WTC11 (cell line): Measurements from ENCODE around the gene RAB40B. TPM values are rescaled to one million over a fixed set of nuclear protein-coding genes. Genes with fewer than 3 reads are reported as not detected.

ENCODE experiments used
- ATAC-seq: fragments of 200-7000 bp; cut with Tn5 transposase; 2 replicates; pipeline ENCODE4 v1.10.0; 2021; ENCODE audit warnings: mild to moderate bottlenecking, moderate library complexity
- CTCF ChIA-PET: fragments of 300-600 bp; sonication (Branson Sonifier 250); formaldehyde crosslinking; loops from one replicate; lab custom pipeline; 2021; ENCODE audit warnings: antibody characterized with exemption; lab: Charles Lee
- POLR2A ChIA-PET: fragments of 350-600 bp; sonication (Branson Sonifier 250); formaldehyde crosslinking; loops from one replicate; lab custom pipeline; 2021; ENCODE audit warnings: antibody characterized with exemption; lab: Charles Lee
- DNase-seq: peaks from one replicate; pipeline ENCODE4 v3.0.0; 2021; ENCODE audit warnings: low spot score
- H3K27ac Mint-ChIP-seq: 2 replicates; pipeline ENCODE4 v1.8.0; 2021; ENCODE audit warnings: mixed read lengths
- H3K27me3 Mint-ChIP-seq: 2 replicates; pipeline ENCODE4 v1.8.0; 2021; ENCODE audit warnings: low read depth, mild to moderate bottlenecking, moderate library complexity, mixed read lengths
- H3K36me3 Mint-ChIP-seq: 2 replicates; pipeline ENCODE4 v1.8.0; 2021; ENCODE audit warnings: mixed read lengths
- H3K4me1 Mint-ChIP-seq: 2 replicates; pipeline ENCODE4 v1.8.0; 2022; ENCODE audit warnings: mixed read lengths
- H3K4me3 Mint-ChIP-seq: 2 replicates; pipeline ENCODE4 v1.8.0; 2021; ENCODE audit warnings: mild to moderate bottlenecking, moderate library complexity, mixed read lengths
- H3K9me3 Mint-ChIP-seq: 2 replicates; pipeline ENCODE4 v1.8.0; 2021; ENCODE audit warnings: mixed read lengths
- ATF1 ChIP-seq: sonication (generic); formaldehyde crosslinking; IDR thresholded peaks from 2 replicates; pipeline ENCODE4 v1.8.1; 2023; ENCODE audit warnings: mild to moderate bottlenecking, moderate library complexity, missing genetic modification reagents
- FOXJ3 ChIP-seq: sonication (generic); formaldehyde crosslinking; IDR thresholded peaks from 2 replicates; pipeline ENCODE4 v1.9.0; 2021; ENCODE audit warnings: missing genetic modification reagents, mild to moderate bottlenecking, borderline replicate concordance
- FOXK1 ChIP-seq: sonication (generic); formaldehyde crosslinking; IDR thresholded peaks from 2 replicates; pipeline ENCODE4 v1.8.0; 2022; ENCODE audit warnings: mild to moderate bottlenecking, moderate library complexity, missing genetic modification reagents
- FOXP1 ChIP-seq: sonication (generic); formaldehyde crosslinking; IDR thresholded peaks from 2 replicates; pipeline ENCODE4 v1.8.0; 2022; ENCODE audit warnings: missing genetic modification reagents, mild to moderate bottlenecking, moderate library complexity, borderline replicate concordance
- GTF2I ChIP-seq: fragments of 250-450 bp; sonication (Bioruptor Pico); conservative IDR thresholded peaks from 2 replicates; pipeline ENCODE4 v1.4.0; 2021; ENCODE audit warnings: mild to moderate bottlenecking
- IRF2 ChIP-seq: sonication (generic); formaldehyde crosslinking; IDR thresholded peaks from 2 replicates; pipeline ENCODE4 v1.8.0; 2022; ENCODE audit warnings: low read depth, missing genetic modification reagents, borderline replicate concordance
- KAT7 ChIP-seq: sonication (generic); formaldehyde crosslinking; IDR thresholded peaks from 2 replicates; pipeline ENCODE4 v1.8.1; 2023; ENCODE audit warnings: missing genetic modification reagents, mild to moderate bottlenecking, borderline replicate concordance
- NFYB ChIP-seq: sonication (generic); formaldehyde crosslinking; conservative IDR thresholded peaks from 2 replicates; pipeline ENCODE4 v1.8.0; 2022; ENCODE audit warnings: low read depth, missing genetic modification reagents
- NR2C2 ChIP-seq: sonication (generic); formaldehyde crosslinking; IDR thresholded peaks from 2 replicates; pipeline ENCODE4 v1.8.0; 2022; ENCODE audit warnings: mild to moderate bottlenecking, missing genetic modification reagents
- SMAD4 ChIP-seq: sonication (generic); formaldehyde crosslinking; IDR thresholded peaks from 2 replicates; pipeline ENCODE4 v1.8.0; 2022; ENCODE audit warnings: mild to moderate bottlenecking, missing genetic modification reagents
- SOX15 ChIP-seq: fragments of 250-450 bp; sonication (Bioruptor Pico); IDR thresholded peaks from 2 replicates; pipeline ENCODE4 v1.9.0; 2021; ENCODE audit warnings: mild to moderate bottlenecking
- TCF7 ChIP-seq: sonication (generic); formaldehyde crosslinking; IDR thresholded peaks from 2 replicates; pipeline ENCODE4 v1.8.0; 2022; ENCODE audit warnings: mild to moderate bottlenecking, low read depth, missing genetic modification reagents, moderate library complexity
- ZNF138 ChIP-seq: sonication (generic); formaldehyde crosslinking; conservative IDR thresholded peaks from 2 replicates; pipeline ENCODE4 v1.8.1; 2022; ENCODE audit warnings: mild to moderate bottlenecking, moderate library complexity, missing genetic modification reagents
- ZNF219 ChIP-seq: sonication (generic); formaldehyde crosslinking; IDR thresholded peaks from 2 replicates; pipeline ENCODE4 v1.8.0; 2023; ENCODE audit warnings: missing genetic modification reagents, mild to moderate bottlenecking, borderline replicate concordance
- ZNF232 ChIP-seq: sonication (generic); formaldehyde crosslinking; IDR thresholded peaks from 2 replicates; pipeline ENCODE4 v1.8.0; 2022; ENCODE audit warnings: mild to moderate bottlenecking, missing genetic modification reagents
- ZNF317 ChIP-seq: sonication (generic); formaldehyde crosslinking; IDR thresholded peaks from 2 replicates; pipeline ENCODE4 v1.8.1; 2023; ENCODE audit warnings: low read depth, mild to moderate bottlenecking, moderate library complexity, missing genetic modification reagents, borderline replicate concordance
- ZNF396 ChIP-seq: fragments of 250-450 bp; sonication (Bioruptor Pico); IDR thresholded peaks from 2 replicates; pipeline ENCODE4 v1.8.0; 2021; ENCODE audit warnings: mild to moderate bottlenecking, moderate library complexity, borderline replicate concordance
- total RNA-seq: library from RNA; stranded (reverse); gene quantifications from 3 replicates; pipeline ENCODE4 v1.2.3, GENCODE V29; 2021
- TF ChIP-seq, protein P1 (sequence below): sonication (generic); formaldehyde crosslinking; IDR thresholded peaks from 2 replicates; pipeline ENCODE4 v1.8.1; 2022; ENCODE audit warnings: low read depth, mild to moderate bottlenecking, moderate library complexity, missing genetic modification reagents, borderline replicate concordance
- TF ChIP-seq, protein P2 (sequence below): fragments of 200-600 bp; IDR thresholded peaks from 2 replicates; pipeline ENCODE4 v1.8.0; 2022; ENCODE audit warnings: antibody characterized with exemption
- TF ChIP-seq, protein P3 (sequence below): sonication (generic); formaldehyde crosslinking; IDR thresholded peaks from 2 replicates; pipeline ENCODE4 v1.8.0; 2023; ENCODE audit warnings: mild to moderate bottlenecking, missing genetic modification reagents
- TF ChIP-seq, protein P4 (sequence below): sonication (generic); formaldehyde crosslinking; IDR thresholded peaks from 2 replicates; pipeline ENCODE4 v1.8.1; 2023; ENCODE audit warnings: mild to moderate bottlenecking, moderate library complexity, missing genetic modification reagents
- TF ChIP-seq, protein P5 (sequence below): fragments of 250-450 bp; sonication (Bioruptor Pico); IDR thresholded peaks from 2 replicates; pipeline ENCODE4 v1.9.0; 2021; ENCODE audit warnings: mild to moderate bottlenecking
- TF ChIP-seq, protein P6 (sequence below): sonication (generic); formaldehyde crosslinking; IDR thresholded peaks from 2 replicates; pipeline ENCODE4 v1.8.1; 2022; ENCODE audit warnings: mild to moderate bottlenecking, missing genetic modification reagents, moderate library complexity, borderline replicate concordance

The RAB40B gene
- total RNA-seq, 1 experiment from 2014 or later: 3.1 TPM

DNA sequence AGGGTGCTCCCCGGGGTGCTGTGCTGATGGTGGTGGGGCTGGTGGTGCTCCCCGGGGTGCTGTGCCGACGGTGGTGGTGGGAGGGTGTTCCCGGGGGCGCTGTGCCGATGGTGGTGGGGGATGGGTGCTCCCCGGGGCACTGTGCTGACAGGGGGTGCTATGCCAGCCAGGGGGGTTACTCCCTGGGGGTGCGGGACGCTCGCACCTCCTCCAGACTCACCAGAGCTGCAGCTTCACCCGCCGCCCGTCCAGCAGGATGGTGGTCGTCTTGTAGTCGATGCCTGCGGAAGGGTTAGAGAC, 34.3 kb downstream of the RAB40B start:
- H3K27me3 Mint-ChIP-seq: no peaks in the 10 kb centered on the region
- H3K9me3 Mint-ChIP-seq: peaks cover 10% of the 10 kb centered on the region
- ATAC-seq (no peak), DNase-seq (no peak)
- TF ChIP-seq, protein P1, sequence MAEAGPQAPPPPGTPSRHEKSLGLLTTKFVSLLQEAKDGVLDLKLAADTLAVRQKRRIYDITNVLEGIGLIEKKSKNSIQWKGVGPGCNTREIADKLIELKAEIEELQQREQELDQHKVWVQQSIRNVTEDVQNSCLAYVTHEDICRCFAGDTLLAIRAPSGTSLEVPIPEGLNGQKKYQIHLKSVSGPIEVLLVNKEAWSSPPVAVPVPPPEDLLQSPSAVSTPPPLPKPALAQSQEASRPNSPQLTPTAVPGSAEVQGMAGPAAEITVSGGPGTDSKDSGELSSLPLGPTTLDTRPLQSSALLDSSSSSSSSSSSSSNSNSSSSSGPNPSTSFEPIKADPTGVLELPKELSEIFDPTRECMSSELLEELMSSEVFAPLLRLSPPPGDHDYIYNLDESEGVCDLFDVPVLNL (CRISPR knock-in tag): no peak
- TF ChIP-seq IRF2 (CRISPR knock-in tag): no peak
- no peak for TF ChIP-seq ZNF138 (CRISPR knock-in tag)
- no peak for TF ChIP-seq FOXJ3 (CRISPR knock-in tag)
- TF ChIP-seq SMAD4 (CRISPR knock-in tag): no peak
- TF ChIP-seq, protein P2, sequence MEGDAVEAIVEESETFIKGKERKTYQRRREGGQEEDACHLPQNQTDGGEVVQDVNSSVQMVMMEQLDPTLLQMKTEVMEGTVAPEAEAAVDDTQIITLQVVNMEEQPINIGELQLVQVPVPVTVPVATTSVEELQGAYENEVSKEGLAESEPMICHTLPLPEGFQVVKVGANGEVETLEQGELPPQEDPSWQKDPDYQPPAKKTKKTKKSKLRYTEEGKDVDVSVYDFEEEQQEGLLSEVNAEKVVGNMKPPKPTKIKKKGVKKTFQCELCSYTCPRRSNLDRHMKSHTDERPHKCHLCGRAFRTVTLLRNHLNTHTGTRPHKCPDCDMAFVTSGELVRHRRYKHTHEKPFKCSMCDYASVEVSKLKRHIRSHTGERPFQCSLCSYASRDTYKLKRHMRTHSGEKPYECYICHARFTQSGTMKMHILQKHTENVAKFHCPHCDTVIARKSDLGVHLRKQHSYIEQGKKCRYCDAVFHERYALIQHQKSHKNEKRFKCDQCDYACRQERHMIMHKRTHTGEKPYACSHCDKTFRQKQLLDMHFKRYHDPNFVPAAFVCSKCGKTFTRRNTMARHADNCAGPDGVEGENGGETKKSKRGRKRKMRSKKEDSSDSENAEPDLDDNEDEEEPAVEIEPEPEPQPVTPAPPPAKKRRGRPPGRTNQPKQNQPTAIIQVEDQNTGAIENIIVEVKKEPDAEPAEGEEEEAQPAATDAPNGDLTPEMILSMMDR: no peak
- no peak for TF ChIP-seq ZNF232
- TF ChIP-seq ATF1: no peak
- TF ChIP-seq, protein P3, sequence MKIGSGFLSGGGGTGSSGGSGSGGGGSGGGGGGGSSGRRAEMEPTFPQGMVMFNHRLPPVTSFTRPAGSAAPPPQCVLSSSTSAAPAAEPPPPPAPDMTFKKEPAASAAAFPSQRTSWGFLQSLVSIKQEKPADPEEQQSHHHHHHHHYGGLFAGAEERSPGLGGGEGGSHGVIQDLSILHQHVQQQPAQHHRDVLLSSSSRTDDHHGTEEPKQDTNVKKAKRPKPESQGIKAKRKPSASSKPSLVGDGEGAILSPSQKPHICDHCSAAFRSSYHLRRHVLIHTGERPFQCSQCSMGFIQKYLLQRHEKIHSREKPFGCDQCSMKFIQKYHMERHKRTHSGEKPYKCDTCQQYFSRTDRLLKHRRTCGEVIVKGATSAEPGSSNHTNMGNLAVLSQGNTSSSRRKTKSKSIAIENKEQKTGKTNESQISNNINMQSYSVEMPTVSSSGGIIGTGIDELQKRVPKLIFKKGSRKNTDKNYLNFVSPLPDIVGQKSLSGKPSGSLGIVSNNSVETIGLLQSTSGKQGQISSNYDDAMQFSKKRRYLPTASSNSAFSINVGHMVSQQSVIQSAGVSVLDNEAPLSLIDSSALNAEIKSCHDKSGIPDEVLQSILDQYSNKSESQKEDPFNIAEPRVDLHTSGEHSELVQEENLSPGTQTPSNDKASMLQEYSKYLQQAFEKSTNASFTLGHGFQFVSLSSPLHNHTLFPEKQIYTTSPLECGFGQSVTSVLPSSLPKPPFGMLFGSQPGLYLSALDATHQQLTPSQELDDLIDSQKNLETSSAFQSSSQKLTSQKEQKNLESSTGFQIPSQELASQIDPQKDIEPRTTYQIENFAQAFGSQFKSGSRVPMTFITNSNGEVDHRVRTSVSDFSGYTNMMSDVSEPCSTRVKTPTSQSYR (CRISPR knock-in tag): no peak
- TF ChIP-seq FOXP1 (CRISPR knock-in tag): no peak
- TF ChIP-seq KAT7 (CRISPR knock-in tag): no peak
- TF ChIP-seq NFYB (CRISPR knock-in tag): no peak
- no peak for TF ChIP-seq ZNF219 (CRISPR knock-in tag)
- TF ChIP-seq, protein P4, sequence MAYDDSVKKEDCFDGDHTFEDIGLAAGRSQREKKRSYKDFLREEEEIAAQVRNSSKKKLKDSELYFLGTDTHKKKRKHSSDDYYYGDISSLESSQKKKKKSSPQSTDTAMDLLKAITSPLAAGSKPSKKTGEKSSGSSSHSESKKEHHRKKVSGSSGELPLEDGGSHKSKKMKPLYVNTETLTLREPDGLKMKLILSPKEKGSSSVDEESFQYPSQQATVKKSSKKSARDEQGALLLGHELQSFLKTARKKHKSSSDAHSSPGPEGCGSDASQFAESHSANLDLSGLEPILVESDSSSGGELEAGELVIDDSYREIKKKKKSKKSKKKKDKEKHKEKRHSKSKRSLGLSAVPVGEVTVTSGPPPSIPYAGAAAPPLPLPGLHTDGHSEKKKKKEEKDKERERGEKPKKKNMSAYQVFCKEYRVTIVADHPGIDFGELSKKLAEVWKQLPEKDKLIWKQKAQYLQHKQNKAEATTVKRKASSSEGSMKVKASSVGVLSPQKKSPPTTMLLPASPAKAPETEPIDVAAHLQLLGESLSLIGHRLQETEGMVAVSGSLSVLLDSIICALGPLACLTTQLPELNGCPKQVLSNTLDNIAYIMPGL: no peak
- no peak for TF ChIP-seq ZNF396
- CTCF ChIA-PET: interaction anchor here (1.0 to 1.4 kb wide), 3 partner anchors 50 to 103 kb away, joined by 3 to 4 read pairs (median 4); no protein-coding TSS in a partner anchor
- POLR2A ChIA-PET: no interaction called here
- H3K4me1 Mint-ChIP-seq: peaks cover 4% of the 10 kb centered on the region
- H3K4me3 Mint-ChIP-seq: no peak overlapping the region
- no peaks in the 10 kb centered on the region; the same call in 1 of the 2 replicates for H3K36me3 Mint-ChIP-seq
- H3K27ac Mint-ChIP-seq: no peak overlapping the region

DNA sequence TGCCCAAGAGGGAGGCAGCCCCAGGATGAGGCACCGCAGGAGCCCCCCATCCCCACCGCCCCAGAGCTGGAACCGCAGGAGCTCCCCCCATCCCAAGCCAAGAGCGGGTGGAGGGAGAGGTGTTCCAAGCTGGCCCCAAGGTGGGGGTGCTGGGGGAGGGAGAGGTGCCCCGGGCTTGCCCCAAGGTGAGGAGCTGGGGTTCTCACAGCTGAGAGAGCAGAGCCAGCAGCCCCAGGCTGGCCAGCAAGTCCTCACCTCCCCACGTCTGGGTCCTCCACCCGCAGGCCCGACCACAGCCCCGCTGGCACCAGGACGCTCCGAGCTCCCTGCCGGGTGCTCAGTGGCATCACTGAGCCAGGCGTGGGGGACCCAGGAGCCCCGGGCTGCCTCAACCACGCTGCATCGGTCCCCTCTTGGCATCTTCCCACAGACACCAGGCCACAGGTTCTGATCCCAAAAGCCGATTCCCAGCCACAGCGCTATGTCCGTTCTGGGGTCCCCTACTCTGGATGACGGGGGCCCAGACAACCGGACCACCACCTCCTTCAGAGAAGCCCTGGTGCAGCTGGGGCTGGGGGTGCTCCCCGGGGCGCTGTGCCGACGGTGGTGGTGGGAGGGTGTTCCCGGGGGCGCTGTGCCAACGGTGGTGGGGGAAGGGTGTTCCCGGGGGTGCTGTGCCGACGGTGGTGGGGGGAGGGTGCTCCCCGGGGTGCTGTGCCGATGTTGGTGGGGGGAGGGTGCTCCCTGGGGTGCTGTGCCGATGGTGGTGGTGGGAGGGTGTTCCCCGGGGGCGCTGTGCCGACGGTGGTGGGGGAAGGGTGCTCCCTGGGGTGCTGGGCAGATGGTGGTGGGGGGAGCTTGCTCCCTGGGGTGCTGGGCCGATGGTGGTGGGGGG, 34.9 kb downstream of the RAB40B start:
- ChIA-PET POLR2A (no interaction called here), CTCF (interaction anchor here (1.0 to 1.4 kb wide), 5 partner anchors 16 to 114 kb away, joined by 3 to 4 read pairs (median 3); no protein-coding TSS in a partner anchor)
- Mint-ChIP-seq H3K4me1 (peaks cover 2% of the 10 kb centered on the region), H3K4me3 (no peak overlapping the region), H3K27me3 (no peaks in the 10 kb centered on the region), H3K36me3 (no peaks in the 10 kb centered on the region; the same call in 1 of the 2 replicates), H3K9me3 (peaks cover 10% of the 10 kb centered on the region), H3K27ac (no peak overlapping the region)
- DNase-seq: no peak
- no peak for ATAC-seq
- TF ChIP-seq ZNF396 (no peak), NR2C2 (CRISPR knock-in tag) (no peak), SOX15 (no peak), FOXK1 (CRISPR knock-in tag) (no peak), ZNF317 (CRISPR knock-in tag) (no peak), TCF7 (no peak), IRF2 (CRISPR knock-in tag) (no peak), GTF2I (CRISPR knock-in tag) (no peak)
- TF ChIP-seq, protein P5, sequence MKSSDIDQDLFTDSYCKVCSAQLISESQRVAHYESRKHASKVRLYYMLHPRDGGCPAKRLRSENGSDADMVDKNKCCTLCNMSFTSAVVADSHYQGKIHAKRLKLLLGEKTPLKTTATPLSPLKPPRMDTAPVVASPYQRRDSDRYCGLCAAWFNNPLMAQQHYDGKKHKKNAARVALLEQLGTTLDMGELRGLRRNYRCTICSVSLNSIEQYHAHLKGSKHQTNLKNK (CRISPR knock-in tag): no peak
- TF ChIP-seq, protein P6, sequence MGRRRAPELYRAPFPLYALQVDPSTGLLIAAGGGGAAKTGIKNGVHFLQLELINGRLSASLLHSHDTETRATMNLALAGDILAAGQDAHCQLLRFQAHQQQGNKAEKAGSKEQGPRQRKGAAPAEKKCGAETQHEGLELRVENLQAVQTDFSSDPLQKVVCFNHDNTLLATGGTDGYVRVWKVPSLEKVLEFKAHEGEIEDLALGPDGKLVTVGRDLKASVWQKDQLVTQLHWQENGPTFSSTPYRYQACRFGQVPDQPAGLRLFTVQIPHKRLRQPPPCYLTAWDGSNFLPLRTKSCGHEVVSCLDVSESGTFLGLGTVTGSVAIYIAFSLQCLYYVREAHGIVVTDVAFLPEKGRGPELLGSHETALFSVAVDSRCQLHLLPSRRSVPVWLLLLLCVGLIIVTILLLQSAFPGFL (CRISPR knock-in tag): no peak
